GM12878 (cell line): ENCODE data around the gene PPP1R27. TPM values are rescaled to one million over a fixed set of nuclear protein-coding genes. Genes with fewer than 3 reads are reported as not detected.

Source experiments
- BACH1 ChIP-seq: fragments of 450-650 bp; IDR thresholded peaks from 2 replicates; pipeline ENCODE4 v1.6.1; 2017; ENCODE audit warnings: mild to moderate bottlenecking, borderline replicate concordance
- CHD1 ChIP-seq: IDR thresholded peaks from 2 replicates; pipeline ENCODE4 v1.6.1; 2012; ENCODE audit warnings: low read depth, low read length, improper control_type of control experiment
- DPF2 ChIP-seq: fragments of 450-650 bp; IDR thresholded peaks from 2 replicates; pipeline ENCODE4 v1.6.1; 2017; ENCODE audit warnings: mild to moderate bottlenecking
- ELK1 ChIP-seq: IDR thresholded peaks from 2 replicates; pipeline ENCODE4 v1.6.1; 2012; ENCODE audit warnings: low read depth, low read length, improper control_type of control experiment
- IKZF1 ChIP-seq: fragments of 450-650 bp; conservative IDR thresholded peaks from 2 replicates; pipeline ENCODE4 v1.6.1; 2017; ENCODE audit warnings: antibody characterized with exemption, mild to moderate bottlenecking
- IRF3 ChIP-seq: fragments of 450-650 bp; IDR thresholded peaks from 2 replicates; pipeline ENCODE4 v1.6.1; 2014; ENCODE audit warnings: mild to moderate bottlenecking
- JUNB ChIP-seq: IDR thresholded peaks from 2 replicates; pipeline ENCODE4 v1.6.1; 2016; ENCODE audit warnings: antibody characterized with exemption, mild to moderate bottlenecking
- JUND ChIP-seq: IDR thresholded peaks from 2 replicates; pipeline ENCODE4 v1.6.1; 2012; ENCODE audit warnings: low read depth, mild to moderate bottlenecking, low read length, improper control_type of control experiment, moderate library complexity
- MTA2 ChIP-seq: fragments of 450-650 bp; IDR thresholded peaks from 2 replicates; pipeline ENCODE4 v1.6.1; 2016; ENCODE audit warnings: low read depth, mild to moderate bottlenecking, moderate library complexity
- MYB ChIP-seq: fragments of 150-350 bp; IDR thresholded peaks from 2 replicates; pipeline ENCODE4 v1.6.1; 2014; ENCODE audit warnings: mild to moderate bottlenecking, low read depth, low read length, borderline replicate concordance
- NR2C2 ChIP-seq: IDR thresholded peaks from 2 replicates; pipeline ENCODE4 v1.6.1; 2011; ENCODE audit warnings: borderline replicate concordance, low read depth; ENCODE audit not compliant: control insufficient read depth, insufficient read length
- NRF1 ChIP-seq: conservative IDR thresholded peaks from 2 replicates; pipeline ENCODE4 v1.6.1; 2011; ENCODE audit warnings: mild to moderate bottlenecking, low read depth, low read length, improper control_type of control experiment
- POLR2AphosphoS5 ChIP-seq: IDR thresholded peaks from 2 replicates; pipeline ENCODE4 v1.6.1; 2011; ENCODE audit warnings: mild to moderate bottlenecking, low read length, inconsistent platforms
- PRDM15 ChIP-seq: fragments of 450-650 bp; formaldehyde crosslinking; IDR thresholded peaks from 2 replicates; pipeline ENCODE4 v1.4.0; 2020; ENCODE audit warnings: mild to moderate bottlenecking, moderate library complexity
- RFX5 ChIP-seq: IDR thresholded peaks from 2 replicates; pipeline ENCODE4 v1.6.1; 2011; ENCODE audit warnings: low read depth, low read length, improper control_type of control experiment
- SPI1 ChIP-seq: IDR thresholded peaks from 2 replicates; pipeline ENCODE4 v1.6.1; 2011; ENCODE audit warnings: low read depth, mild to moderate bottlenecking, low read length, moderate library complexity, borderline replicate concordance; ENCODE audit not compliant: insufficient read depth
- SREBF1 ChIP-seq: IDR thresholded peaks from 2 replicates; pipeline ENCODE4 v1.6.1; 2012; ENCODE audit warnings: mild to moderate bottlenecking, low read length
- ZBTB40 ChIP-seq: fragments of 450-650 bp; IDR thresholded peaks from 2 replicates; pipeline ENCODE4 v1.6.1; 2016; ENCODE audit warnings: mild to moderate bottlenecking, moderate library complexity, borderline replicate concordance
- ZNF217 ChIP-seq: fragments of 450-650 bp; IDR thresholded peaks from 2 replicates; pipeline ENCODE4 v1.6.1; 2017; ENCODE audit warnings: antibody characterized with exemption, mild to moderate bottlenecking
- polyA plus RNA-seq, 11 experiments: library from polyadenylated mRNA; depleted of rRNA in 4 of 11; unstranded in 6 of 11; stranded (reverse) in 5 of 11; fragments of >200 nt; fragmentation: Nextera tagmentation in 4 of 11; fragmentation: Illumina TruSeq in 1 of 11; extraction: Ambion mirVana in 4 of 11; extraction: Trizol in 1 of 11; gene quantifications; 1 replicate in 1 of 11; 2 replicates in 10 of 11; pipeline versions ENCODE4 v1.2.1 to v1.2.3, GENCODE V29; 2011 to 2016; ENCODE audit warnings: inconsistent platforms in 2 of 11, missing spikeins in 2 of 11, low read depth in 1 of 11
- total RNA-seq, 4 experiments: library from RNA; depleted of rRNA in 3 of 4; stranded (reverse); fragments of >200 nt in 3 of 4; fragmentation: Illumina TruSeq in 1 of 4; extraction: Trizol in 1 of 4; gene quantifications; 2 replicates each; pipeline versions ENCODE4 v1.2.1 to v1.2.3, GENCODE V29; 2013 to 2021

The PPP1R27 gene
- total and polyA plus RNA-seq, 10 of the 15 experiments (the other 5 are each of a cell fraction or from before 2014, with no cell fraction given): 0.17 to 1.6 (median 0.49) TPM; not detected in 3

GRCh38 chr17:81859906-81860755 lies 25.3 kb upstream of the PPP1R27 start, which contains the start of gene P4HB (continued):
- TF ChIP-seq CHD1: no peak
- no peak for TF ChIP-seq ELK1
- no peak for TF ChIP-seq MYB
- TF ChIP-seq SREBF1: no peak
- TF ChIP-seq NRF1: peak; percentile 44; the same call in 1 of the 2 replicates
- no peak for TF ChIP-seq ZBTB40
- no peak; the same call in 1 of the 2 replicates for TF ChIP-seq DPF2
- TF ChIP-seq PRDM15 (CRISPR knock-in tag): no peak; the same call in 1 of the 2 replicates
- 0 out of 2 replicates have a peak, but pooled peaks have one; percentile 52 for TF ChIP-seq ZNF217
- TF ChIP-seq IKZF1: no peak
- TF ChIP-seq JUNB: no peak
- no peak for TF ChIP-seq RFX5
- no peak for TF ChIP-seq SPI1
- no peak for TF ChIP-seq JUND
- TF ChIP-seq IRF3: no peak
- TF ChIP-seq NR2C2: no peak
- no peak for TF ChIP-seq MTA2
- peak; percentile 95 for TF ChIP-seq POLR2AphosphoS5
- peak; percentile 91 for TF ChIP-seq BACH1
